ENCODE data around the gene RBM39. TPM values are rescaled to one million over a fixed set of nuclear protein-coding genes. Genes with fewer than 3 reads are reported as not detected.
A peak's percentile ranks its signal among the peaks of the same experiment; 100 is the strongest.

Gene RBM39
- total RNA-seq, 4 donors from 2014 or later, result 165 to 303 (median 188) TPM

DNA sequence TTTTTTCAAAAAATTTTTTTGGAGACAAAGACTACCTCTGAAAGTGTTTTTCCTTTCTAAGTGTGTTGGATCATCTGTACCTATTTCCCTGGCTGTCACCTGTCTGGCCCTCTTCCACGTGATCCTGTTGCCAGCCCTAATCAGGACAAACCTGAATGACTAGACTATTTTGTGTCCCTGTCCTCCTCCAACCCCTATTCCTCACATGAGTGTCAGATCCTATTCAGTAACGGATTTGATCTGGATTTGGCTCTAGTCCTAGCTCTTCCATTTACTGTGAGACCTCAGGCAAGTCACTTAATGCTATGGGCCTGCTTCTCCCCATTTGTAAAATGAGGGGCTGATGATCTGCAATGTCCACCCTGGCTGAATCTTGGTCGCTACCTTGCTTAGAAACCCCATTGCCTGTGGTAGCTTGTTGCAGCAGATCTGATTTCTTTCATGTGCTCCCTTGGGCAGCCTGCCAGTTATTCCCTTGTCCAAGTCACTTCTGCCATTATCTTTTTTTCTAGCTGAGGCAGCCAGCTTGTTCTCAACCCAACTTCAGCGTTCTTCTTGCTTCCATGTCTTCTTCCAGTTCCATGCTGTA is 34.5 kb upstream of the RBM39 start:
- TF ChIP-seq, protein P1, sequence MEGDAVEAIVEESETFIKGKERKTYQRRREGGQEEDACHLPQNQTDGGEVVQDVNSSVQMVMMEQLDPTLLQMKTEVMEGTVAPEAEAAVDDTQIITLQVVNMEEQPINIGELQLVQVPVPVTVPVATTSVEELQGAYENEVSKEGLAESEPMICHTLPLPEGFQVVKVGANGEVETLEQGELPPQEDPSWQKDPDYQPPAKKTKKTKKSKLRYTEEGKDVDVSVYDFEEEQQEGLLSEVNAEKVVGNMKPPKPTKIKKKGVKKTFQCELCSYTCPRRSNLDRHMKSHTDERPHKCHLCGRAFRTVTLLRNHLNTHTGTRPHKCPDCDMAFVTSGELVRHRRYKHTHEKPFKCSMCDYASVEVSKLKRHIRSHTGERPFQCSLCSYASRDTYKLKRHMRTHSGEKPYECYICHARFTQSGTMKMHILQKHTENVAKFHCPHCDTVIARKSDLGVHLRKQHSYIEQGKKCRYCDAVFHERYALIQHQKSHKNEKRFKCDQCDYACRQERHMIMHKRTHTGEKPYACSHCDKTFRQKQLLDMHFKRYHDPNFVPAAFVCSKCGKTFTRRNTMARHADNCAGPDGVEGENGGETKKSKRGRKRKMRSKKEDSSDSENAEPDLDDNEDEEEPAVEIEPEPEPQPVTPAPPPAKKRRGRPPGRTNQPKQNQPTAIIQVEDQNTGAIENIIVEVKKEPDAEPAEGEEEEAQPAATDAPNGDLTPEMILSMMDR (IDR thresholded peaks at IDR 0.05), result no peak
- no peak for TF ChIP-seq POLR2A (IDR thresholded peaks at IDR 0.05)
- DNase-seq (ENCODE audit: low spot score in 2 of 2), result peak; percentile 68 to 92
- WGBS, 2 donors, result 33 to 36% methylated on average over 4 of the region's 4 CpGs
- no peak overlapping the region for H3K4me3 ChIP-seq (ENCODE audit: low read depth, poor library complexity, severe bottlenecking)
- intact Hi-C loops (cut with DNase I; ENCODE audit: low total_unique reads), result no loop called here

DNA sequence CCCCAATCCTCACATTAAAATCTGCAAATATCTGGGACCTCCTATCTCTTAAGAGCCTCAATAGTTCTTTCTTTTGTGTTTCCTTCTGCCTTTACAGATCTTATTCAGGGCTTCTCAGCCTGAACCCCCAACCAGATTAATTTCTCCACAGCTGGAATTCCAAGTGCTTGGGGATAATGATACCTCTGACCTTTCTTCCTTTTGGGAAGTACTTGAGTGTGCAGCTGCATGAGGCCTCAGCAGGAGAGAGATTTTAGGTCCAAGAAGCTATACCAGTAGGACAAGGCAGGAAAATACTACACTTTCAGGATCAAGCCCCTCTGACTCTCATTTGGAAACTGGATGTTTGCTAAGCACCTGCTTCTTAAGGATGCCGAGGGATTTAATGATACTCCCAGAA is 32.3 kb upstream of the RBM39 start:
- H3K4me3 ChIP-seq (ENCODE audit: low read depth, poor library complexity, severe bottlenecking), result no peak overlapping the region
- WGBS, 2 donors, result 83 to 86% methylated on average over 1 of the region's 1 CpG
- intact Hi-C loops (cut with DNase I; ENCODE audit: low total_unique reads), result no loop called here
- TF ChIP-seq, protein P1 (IDR thresholded peaks at IDR 0.05), result no peak
- TF ChIP-seq POLR2A (IDR thresholded peaks at IDR 0.05), result no peak
- no peak for DNase-seq (ENCODE audit: low spot score in 2 of 2)

DNA sequence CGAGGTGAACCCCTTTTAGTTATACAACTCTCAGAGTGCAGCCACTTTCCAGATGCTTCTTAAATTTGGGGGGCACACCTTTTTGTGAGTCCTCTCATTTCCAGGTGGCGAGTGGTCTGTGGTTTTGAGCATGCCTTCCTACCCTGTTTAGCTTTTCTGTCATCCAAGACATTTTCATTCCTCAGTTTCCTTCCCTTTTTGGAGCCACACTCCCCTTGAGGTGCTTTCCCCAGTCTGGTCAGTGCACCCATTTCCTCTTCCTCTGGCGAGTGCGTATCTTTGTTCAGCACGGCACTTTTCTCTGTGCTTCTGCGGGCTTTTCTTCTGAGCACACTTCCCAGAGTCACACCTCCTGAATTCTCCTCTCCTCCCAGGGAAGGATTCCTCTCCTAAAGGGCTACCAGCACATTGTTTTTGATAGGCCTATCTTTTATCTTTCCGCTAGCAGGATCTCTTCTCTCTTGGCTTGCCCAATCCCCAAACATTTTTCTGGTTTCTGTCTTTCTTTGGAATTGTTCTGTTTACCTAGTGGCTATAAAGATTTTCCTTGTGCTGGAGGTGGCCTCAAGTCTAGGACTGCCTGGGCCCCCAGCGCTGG is 31.2 kb upstream of the RBM39 start:
- WGBS, 2 donors, result 48 to 53% methylated on average over 8 of the region's 8 CpGs
- DNase-seq (ENCODE audit: low spot score in 2 of 2), result peak in 1 of 2 donors; percentile 29
- H3K4me3 ChIP-seq (ENCODE audit: low read depth, poor library complexity, severe bottlenecking), result no peak overlapping the region
- TF ChIP-seq POLR2A (IDR thresholded peaks at IDR 0.05), result no peak
- TF ChIP-seq, protein P1 (IDR thresholded peaks at IDR 0.05), result no peak
- intact Hi-C loops (cut with DNase I; ENCODE audit: low total_unique reads), result no loop called here

DNA sequence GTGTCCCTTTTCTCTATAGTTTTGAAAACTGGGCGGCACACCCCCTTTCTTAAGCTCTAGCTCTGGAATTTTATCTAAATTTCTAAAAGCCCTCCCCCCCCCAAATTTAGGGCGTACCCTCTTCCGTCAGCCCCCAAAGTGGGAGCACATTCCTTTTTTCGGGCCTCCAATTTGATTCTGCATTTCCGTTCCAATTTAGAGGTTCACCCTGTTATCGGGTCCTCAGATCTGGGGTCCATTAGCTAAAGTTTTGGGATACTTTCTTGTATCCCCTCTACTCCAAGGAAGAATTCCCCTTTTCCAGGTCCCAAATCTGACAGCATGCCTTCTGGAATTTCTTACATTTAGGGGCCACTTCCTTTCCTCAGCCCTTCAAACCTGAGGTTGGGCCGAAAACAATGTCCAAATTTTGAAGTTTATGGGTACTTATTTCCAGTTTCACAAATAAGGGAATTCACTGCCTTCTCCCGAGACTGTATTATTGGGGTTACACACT is 30.6 kb upstream of the RBM39 start:
- TF ChIP-seq, protein P1 (IDR thresholded peaks at IDR 0.05), result no peak
- no peak for TF ChIP-seq POLR2A (IDR thresholded peaks at IDR 0.05)
- DNase-seq (ENCODE audit: low spot score in 2 of 2), result no peak
- WGBS, 2 donors, result 13% methylated on average over 8 of the region's 8 CpGs
- H3K4me3 ChIP-seq (ENCODE audit: low read depth, poor library complexity, severe bottlenecking), result peak overlapping the region; percentile 34
- intact Hi-C loops (cut with DNase I; ENCODE audit: low total_unique reads), result no loop called here

DNA sequence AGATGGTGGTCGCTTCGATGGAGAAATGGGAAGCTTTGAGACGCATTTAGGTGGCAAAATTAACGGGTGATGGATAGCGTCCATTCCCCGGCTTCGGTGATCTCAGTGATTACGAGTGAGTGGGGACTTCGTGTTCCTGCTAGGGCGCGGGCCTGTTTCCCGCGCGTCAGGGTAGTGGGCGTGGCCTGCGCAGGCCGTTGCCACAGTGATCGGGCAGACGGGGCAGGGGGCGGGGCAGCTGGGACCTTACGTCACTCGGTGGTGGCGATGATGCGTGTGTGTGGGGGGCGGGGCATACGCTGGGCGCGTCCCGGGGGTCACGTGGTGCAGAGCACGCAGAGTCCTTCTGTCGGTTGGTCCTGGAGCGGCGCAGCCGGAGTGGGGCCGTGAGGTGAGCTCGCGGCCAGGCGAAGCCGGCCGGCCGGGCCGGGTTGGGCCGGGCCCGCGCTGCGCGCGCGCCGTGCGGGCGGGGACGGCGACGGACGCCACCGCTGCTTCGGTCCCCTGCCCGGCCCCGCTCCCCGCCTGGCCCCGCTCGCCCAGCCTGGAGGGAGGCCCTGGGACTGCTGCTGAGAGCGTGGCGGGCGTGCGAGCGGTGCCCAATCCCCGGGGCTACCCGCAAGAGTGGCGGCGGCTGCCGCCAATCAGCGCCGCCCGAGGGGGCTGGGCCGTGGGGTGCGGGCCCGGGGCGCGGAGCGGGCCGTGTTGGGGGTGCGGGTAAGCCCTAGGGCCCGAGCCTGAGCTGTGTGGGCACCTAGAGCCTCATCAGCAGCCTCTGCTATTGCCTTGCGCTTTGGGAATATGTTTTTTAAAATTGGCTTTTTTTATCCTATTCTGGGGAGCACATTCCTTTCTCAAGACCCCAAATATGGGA is 29.9 kb upstream of the RBM39 start, which contains the start of gene PHF20:
Gene PHF20, plus strand, starts transcription at position 327 of the 874 bp plus-strand sequence. CDS start 29,508 bp downstream, outside the sequence.
- intact Hi-C loops (cut with DNase I; ENCODE audit: low total_unique reads), result no loop called here
- peak within 1 kb of the TSS; percentile 34 for H3K4me3 ChIP-seq (ENCODE audit: low read depth, poor library complexity, severe bottlenecking)
- WGBS, 2 donors, result 4 to 12% methylated on average over 24 to 49 of the region's 87 CpGs
- DNase-seq (ENCODE audit: low spot score in 2 of 2), result peak; percentile 98 to 100
- no peak for TF ChIP-seq POLR2A (IDR thresholded peaks at IDR 0.05)
- TF ChIP-seq, protein P1 (IDR thresholded peaks at IDR 0.05), result no peak

All from lower leg skin (tissue), 4 donors.